ENCODE data around the gene MRO. TPM values are rescaled to one million over a fixed set of nuclear protein-coding genes. Genes with fewer than 3 reads are reported as not detected.

MRO gene
- total RNA-seq, 1 experiment from 2014 or later, result not detected

- Histone ChIP-seq H3K4me3 (ENCODE audit: low read depth in 2 of 2, low read length in 2 of 2) (no peak overlapping the region), H3K9me3 (ENCODE audit: control insufficient read depth, insufficient read depth, low read depth, low read length) (no peaks in the 10 kb centered on the region), H3K27ac (ENCODE audit: low read length) (no peak overlapping the region), H3K4me1 (ENCODE audit: control insufficient read depth, insufficient read depth, low read length) (no peaks in the 10 kb centered on the region; the same call in 1 of the 2 replicates), H3K27me3 (ENCODE audit: control insufficient read depth, insufficient read depth, low read length) (no peaks in the 10 kb centered on the region), H3K36me3 (ENCODE audit: control insufficient read depth, insufficient read depth, low read length) (no peaks in the 10 kb centered on the region)
- ATAC-seq (no peak), DNase-seq (ENCODE audit: low read depth, low spot score) (no peak)
- ChIA-PET POLR2A (no interaction called here), CTCF (no interaction called here)
- intact Hi-C loops (cut with micrococcal nuclease; ENCODE audit: unreplicated experiment) (loop anchor here (2.0 kb wide), 1 partner anchor 46 kb away; the partner anchor contains the start of gene MRO), in situ Hi-C loops (cut with HindIII; ENCODE audit: low pct_unique_long_range_greater_than_20kb, low sequenced_read_pairs) (no loop called here)
- no TSS peak for BruUV-seq (replicated peaks)
- TF ChIP-seq CTCF (IDR thresholded peaks at IDR 0.05) (no peak; the same call in 1 of the 2 replicates), TCF7L2 (IDR thresholded peaks at IDR 0.05; ENCODE audit: low read depth, low read length) (no peak), SIN3A (IDR thresholded peaks at IDR 0.05; ENCODE audit: borderline replicate concordance, insufficient read depth, low read depth, low read length) (no peak), REST (IDR thresholded peaks at IDR 0.05; ENCODE audit: insufficient read depth in 1 of 2, low read depth in 2 of 2, low read length in 1 of 2) (no peak), POLR2AphosphoS5 (IDR thresholded peaks at IDR 0.05; ENCODE audit: low read depth, low read length) (no peak)
Observed at GRCh38 chr18:50866765-50867164, 46.9 kb upstream of the MRO start.

- POLR2A ChIA-PET, result no interaction called here
- intact Hi-C loops (cut with micrococcal nuclease; ENCODE audit: unreplicated experiment), result no loop called here
- no peak overlapping the region for H3K27ac ChIP-seq (ENCODE audit: low read length)
- in situ Hi-C loops (cut with HindIII; ENCODE audit: low pct_unique_long_range_greater_than_20kb, low sequenced_read_pairs), result no loop called here
- ATAC-seq, result no peak
- no peaks in the 10 kb centered on the region for H3K27me3 ChIP-seq (ENCODE audit: control insufficient read depth, insufficient read depth, low read length)
- no peak overlapping the region for H3K4me3 ChIP-seq (ENCODE audit: low read depth in 2 of 2, low read length in 2 of 2)
- BruUV-seq (replicated peaks), result no TSS peak
- no peak for DNase-seq (ENCODE audit: low read depth, low spot score)
- TF ChIP-seq TCF7L2 (IDR thresholded peaks at IDR 0.05; ENCODE audit: low read depth, low read length) (no peak), REST (IDR thresholded peaks at IDR 0.05; ENCODE audit: insufficient read depth in 1 of 2, low read depth in 2 of 2, low read length in 1 of 2) (no peak), SIN3A (IDR thresholded peaks at IDR 0.05; ENCODE audit: borderline replicate concordance, insufficient read depth, low read depth, low read length) (no peak), POLR2AphosphoS5 (IDR thresholded peaks at IDR 0.05; ENCODE audit: low read depth, low read length) (no peak), CTCF (IDR thresholded peaks at IDR 0.05) (no peak)
- H3K36me3 ChIP-seq (ENCODE audit: control insufficient read depth, insufficient read depth, low read length), result no peaks in the 10 kb centered on the region
- H3K9me3 ChIP-seq (ENCODE audit: control insufficient read depth, insufficient read depth, low read depth, low read length), result no peaks in the 10 kb centered on the region
- CTCF ChIA-PET, result no interaction called here
- no peaks in the 10 kb centered on the region for H3K4me1 ChIP-seq (ENCODE audit: control insufficient read depth, insufficient read depth, low read length)
Observed at GRCh38 chr18:50863840-50864375, 44.1 kb upstream of the MRO start.
